Smooth muscle cell (in vitro differentiated cells): ENCODE data around the gene TMEM101. TPM values are rescaled to one million over a fixed set of nuclear protein-coding genes. Genes with fewer than 3 reads are reported as not detected.
"Not testable (repeated sequence)": the region's sequence is repeated elsewhere in the genome, so short reads cannot be mapped to it uniquely, and the experiment has no call there.

ENCODE experiments used
- DNase-seq: peaks from one replicate; lab custom pipeline; 2025; ENCODE audit not compliant: unreplicated experiment; lab: John Stamatoyannopoulos, UW
- H2AFZ ChIP-seq: fragments of 200-600 bp; sonication (generic); 2 replicates; pipeline ENCODE4 v1.6.0; 2016; ENCODE audit warnings: antibody characterized with exemption, low read depth, mild to moderate bottlenecking
- H3F3A ChIP-seq: fragments of 200-600 bp; sonication (generic); 2 replicates; pipeline ENCODE4 v1.6.0; 2017; ENCODE audit warnings: antibody characterized with exemption, low read depth
- H3K27ac ChIP-seq: fragments of 200-600 bp; sonication (generic); 2 replicates; pipeline ENCODE4 v1.5.1; 2016; ENCODE audit warnings: low read depth, mild to moderate bottlenecking
- H3K27me3 ChIP-seq: fragments of 200-600 bp; sonication (generic); 2 replicates; pipeline ENCODE4 v1.6.1; 2016; ENCODE audit warnings: low read depth, mild to moderate bottlenecking
- H3K36me3 ChIP-seq: fragments of 200-600 bp; sonication (generic); 2 replicates; pipeline ENCODE4 v1.5.1; 2016; ENCODE audit warnings: low read depth
- H3K4me1 ChIP-seq: fragments of 200-600 bp; sonication (generic); 2 replicates; pipeline ENCODE4 v1.5.1; 2016; ENCODE audit warnings: low read depth
- H3K4me2 ChIP-seq: fragments of 200-600 bp; sonication (generic); 2 replicates; pipeline ENCODE4 v1.6.0; 2016; ENCODE audit warnings: mild to moderate bottlenecking
- H3K4me3 ChIP-seq: fragments of 200-600 bp; sonication (generic); 2 replicates; pipeline ENCODE4 v1.5.1; 2016; ENCODE audit warnings: mild to moderate bottlenecking
- H3K79me2 ChIP-seq: fragments of 200-600 bp; sonication (generic); 2 replicates; pipeline ENCODE4 v1.6.0; 2016; ENCODE audit warnings: low read depth, mild to moderate bottlenecking
- H3K9ac ChIP-seq: fragments of 200-600 bp; sonication (generic); 2 replicates; pipeline ENCODE4 v1.6.0; 2016; ENCODE audit warnings: low read depth
- H3K9me3 ChIP-seq: fragments of 200-600 bp; sonication (generic); replicated peaks from 2 replicates; pipeline ENCODE4 v1.5.1; 2016; ENCODE audit warnings: low read depth
- H4K20me1 ChIP-seq: fragments of 200-600 bp; sonication (generic); 2 replicates; pipeline ENCODE4 v1.6.0; 2016; ENCODE audit warnings: low read depth
- CTCF ChIP-seq: fragments of 200-600 bp; sonication (generic); IDR thresholded peaks from 2 replicates; pipeline ENCODE4 v1.5.1; 2017; ENCODE audit warnings: borderline replicate concordance, mild to moderate bottlenecking, antibody characterized with exemption; ENCODE audit not compliant: insufficient read depth, poor library complexity, severe bottlenecking
- WGBS: methylation state at CpG from one replicate; pipeline ENCODE4 v1.1.7; 2016; ENCODE audit warnings: low lambda C conversion rate; 5-methylcytosine and 5-hydroxymethylcytosine counted together
- polyA plus RNA-seq: library from polyadenylated mRNA; unstranded; fragments of >200 nt; fragmentation: Nextera tagmentation; extraction: Ambion mirVana; gene quantifications from 2 replicates; pipeline ENCODE4 v1.2.1, GENCODE V29; 2016
- total RNA-seq: library from RNA; depleted of rRNA; stranded (reverse); fragments of >200 nt; gene quantifications from 2 replicates; pipeline ENCODE4 v1.2.3, GENCODE V29; 2014

The TMEM101 gene
- total and polyA plus RNA-seq, 2 experiments from 2014 or later, result 35.1 to 36.1 TPM

- Histone ChIP-seq H3K27me3 (no peaks in the 10 kb centered on the region), H3F3A (no peaks in the 10 kb centered on the region), H3K9ac (no peak overlapping the region), H3K4me3 (no peak overlapping the region), H2AFZ (no peak overlapping the region), H3K79me2 (no peaks in the 10 kb centered on the region), H3K9me3 (no peaks in the 10 kb centered on the region), H3K4me1 (no peaks in the 10 kb centered on the region), H3K36me3 (peaks cover 3% of the 10 kb centered on the region), H3K4me2 (no peak overlapping the region), H4K20me1 (peaks cover 6% of the 10 kb centered on the region), H3K27ac (no peak overlapping the region)
- DNase-seq, result no peak
- TF ChIP-seq CTCF, result no peak
- 97% methylated on average over 2 of the region's 2 CpGs for WGBS
Observed at GRCh38 chr17:44022246-44022645, 7.5 kb upstream of the TMEM101 start.

- DNase-seq, H3K79me2 ChIP-seq, H3K4me2 ChIP-seq, H4K20me1 ChIP-seq, H3K9ac ChIP-seq, H2AFZ ChIP-seq, H3F3A ChIP-seq, H3K9me3 ChIP-seq, H3K4me1 ChIP-seq, H3K27ac ChIP-seq, H3K27me3 ChIP-seq, H3K36me3 ChIP-seq, H3K4me3 ChIP-seq: not testable (repeated sequence)
- WGBS, result 94% methylated on average over 7 of the region's 7 CpGs
Observed at GRCh38 chr17:44021227-44021626, 6.5 kb upstream of the TMEM101 start.

- no peaks in the 10 kb centered on the region for H3K27me3 ChIP-seq
- no peaks in the 10 kb centered on the region for H4K20me1 ChIP-seq
- peaks cover 5% of the 10 kb centered on the region for H3F3A ChIP-seq
- peak overlapping the region; percentile 93 for H3K4me2 ChIP-seq
- H3K4me3 ChIP-seq, result peak overlapping the region; percentile 92
- peak overlapping the region; percentile 82 for H2AFZ ChIP-seq
- H3K79me2 ChIP-seq, result peaks cover 7% of the 10 kb centered on the region
- whole genome bisulfite sequencing, result 14% methylated on average over 12 of the region's 12 CpGs
- H3K27ac ChIP-seq, result no peak overlapping the region
- H3K4me1 ChIP-seq, result peaks cover 13% of the 10 kb centered on the region
- no peaks in the 10 kb centered on the region for H3K9me3 ChIP-seq
- no peak for TF ChIP-seq CTCF
- DNase-seq, result no peak
- peak overlapping the region; percentile 80 for H3K9ac ChIP-seq
- no peaks in the 10 kb centered on the region for H3K36me3 ChIP-seq
Observed at GRCh38 chr17:44014133-44014436, 678 bp downstream of the TMEM101 start.

GRCh38 chr17:44012874-44013273 is 1.9 kb downstream of the TMEM101 start:
- no peaks in the 10 kb centered on the region for H3K36me3 ChIP-seq
- no peak for DNase-seq
- peaks cover 5% of the 10 kb centered on the region for H3F3A ChIP-seq
- H2AFZ ChIP-seq, result no peak overlapping the region
- H3K4me1 ChIP-seq, result peaks cover 15% of the 10 kb centered on the region
- 97% methylated on average over 14 of the region's 14 CpGs for WGBS
- H4K20me1 ChIP-seq, result no peaks in the 10 kb centered on the region
- no peak overlapping the region for H3K27ac ChIP-seq
- TF ChIP-seq CTCF, result no peak
- no peaks in the 10 kb centered on the region for H3K9me3 ChIP-seq
- no peak overlapping the region for H3K9ac ChIP-seq
- no peak overlapping the region for H3K4me2 ChIP-seq
- no peaks in the 10 kb centered on the region for H3K27me3 ChIP-seq
- peaks cover 7% of the 10 kb centered on the region for H3K79me2 ChIP-seq
- H3K4me3 ChIP-seq, result no peak overlapping the region
